HCEC 1CT (cell line): Measurements from ENCODE around the gene OR13F1.
"Not testable (repeated sequence)": the region's sequence is repeated elsewhere in the genome, so short reads cannot be mapped to it uniquely, and the experiment has no call there.

Source experiments
- DNase-seq: peaks from one replicate; pipeline ENCODE4 v3.0.0-alpha.2; 2017

OR13F1 gene

GRCh38 chr9:104503963-104504362, at the start of gene OR13F1:
Gene OR13F1, plus strand, starts transcription at chr9:104504263. Its CDS starts 0 bp downstream, at chr9:104504263.
- DNase-seq, result no peak

DNA sequence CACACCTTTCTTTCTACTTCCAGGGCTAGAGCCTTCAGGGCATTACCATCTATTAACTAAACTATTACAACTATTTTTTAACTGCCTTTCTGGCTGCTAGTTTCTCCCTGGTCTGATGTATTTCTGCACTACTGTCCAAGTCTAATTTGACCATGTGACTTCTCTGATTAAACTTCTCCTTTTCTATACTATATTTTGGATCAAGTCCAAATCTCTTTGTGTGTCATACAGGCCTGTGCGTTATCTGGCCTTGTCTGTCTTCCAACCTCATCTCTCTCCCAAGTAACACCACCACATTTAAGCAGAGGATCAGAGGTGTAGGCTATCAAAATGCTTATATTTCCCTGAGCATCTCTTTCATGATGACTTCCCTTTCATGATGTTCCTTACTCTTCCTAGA, 47.2 kb upstream of the OR13F1 start:
- no peak for DNase-seq

- DNase-seq, result no peak
Measured at GRCh38 chr9:104463864-104464263, 40.2 kb upstream of the OR13F1 start.

DNA sequence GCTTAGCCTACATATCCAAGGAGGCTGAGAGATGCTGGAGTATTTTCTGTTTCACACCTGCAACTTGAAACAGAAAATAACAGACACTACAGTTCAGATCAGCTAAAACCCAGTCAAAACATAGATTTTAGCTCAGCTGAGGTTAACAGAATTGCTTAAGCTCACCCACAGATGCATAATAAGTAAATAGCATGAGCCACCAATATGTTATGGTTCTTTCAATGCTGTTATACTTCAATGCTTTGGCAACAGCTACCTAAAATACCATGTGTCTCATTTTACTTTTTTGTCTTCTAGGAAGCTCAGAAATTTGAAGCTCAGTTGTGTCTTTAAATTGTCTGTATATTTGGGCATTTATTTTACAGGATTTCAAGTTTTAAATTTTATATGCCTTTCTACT, 35.8 kb upstream of the OR13F1 start:
- no peak for DNase-seq

DNA sequence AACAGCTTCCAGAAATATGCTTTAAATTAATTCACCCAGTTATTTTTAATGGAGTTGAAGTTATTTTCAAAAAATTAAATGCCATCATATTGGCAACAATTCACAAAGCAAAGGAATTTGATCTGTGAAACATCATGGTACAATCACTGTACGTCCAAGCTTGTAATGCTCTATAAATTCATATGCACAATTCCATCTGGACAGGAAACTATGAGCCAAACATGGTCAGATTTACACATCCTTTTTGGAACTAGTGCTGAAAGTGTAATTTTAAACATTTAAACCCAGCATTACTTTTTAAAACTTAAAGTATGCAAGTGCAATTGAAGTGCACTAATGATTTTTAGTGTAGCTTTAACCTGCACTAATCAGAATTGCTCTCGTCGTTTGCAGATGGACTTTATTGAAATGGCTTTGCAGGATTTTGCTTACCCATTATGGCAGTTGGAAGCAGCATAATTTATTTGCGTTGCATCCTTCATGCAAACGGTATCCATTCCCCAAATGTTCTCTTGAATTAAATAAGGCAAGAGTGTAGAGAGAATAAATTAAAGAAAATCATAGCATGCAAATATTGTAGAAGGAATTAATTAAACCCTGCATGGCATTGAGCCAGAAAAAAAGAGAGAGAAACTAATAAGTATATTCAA, 21.0 kb upstream of the OR13F1 start:
- no peak for DNase-seq

DNA sequence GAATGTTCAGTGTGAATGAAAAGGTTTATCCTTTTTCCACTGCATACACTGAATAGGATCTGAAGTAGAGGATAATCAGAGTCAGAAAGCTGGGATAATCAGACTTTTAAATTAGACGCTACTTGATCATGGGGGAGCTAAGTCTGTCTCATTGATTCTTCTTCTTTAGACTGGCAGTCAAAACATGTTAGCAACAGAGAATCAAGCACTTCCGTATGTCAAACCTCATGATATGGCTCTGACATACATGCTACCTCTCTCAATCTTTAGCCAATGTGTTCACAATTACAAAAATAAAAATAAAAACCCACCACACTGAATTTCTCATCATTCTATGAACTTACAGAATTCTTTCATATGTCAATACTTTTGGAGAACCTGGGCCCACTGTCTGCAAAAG, 19.0 kb upstream of the OR13F1 start:
- no peak for DNase-seq

DNA sequence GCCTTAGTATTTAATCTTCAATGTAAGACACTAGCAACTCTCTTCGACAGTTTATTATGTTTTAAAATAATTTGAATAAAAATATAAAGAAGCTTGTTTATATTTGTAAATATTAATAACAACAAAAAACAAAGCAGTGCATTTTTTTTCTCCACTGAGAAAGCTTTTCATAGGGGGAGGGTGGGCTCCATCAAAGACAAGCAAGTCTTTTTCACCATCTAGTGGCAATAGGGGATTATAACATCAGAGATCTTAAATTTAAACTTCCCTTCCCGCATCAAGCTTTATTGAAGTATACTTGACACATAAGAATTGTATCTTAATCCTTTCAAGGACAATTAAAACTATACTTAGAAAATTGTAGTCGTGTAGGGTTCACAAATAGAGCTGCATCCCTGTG, 9.3 kb upstream of the OR13F1 start:
- peak; percentile 17 for DNase-seq

GRCh38 chr9:104503440-104503839, 623 bp upstream of the OR13F1 start:
- DNase-seq, result no peak

DNA sequence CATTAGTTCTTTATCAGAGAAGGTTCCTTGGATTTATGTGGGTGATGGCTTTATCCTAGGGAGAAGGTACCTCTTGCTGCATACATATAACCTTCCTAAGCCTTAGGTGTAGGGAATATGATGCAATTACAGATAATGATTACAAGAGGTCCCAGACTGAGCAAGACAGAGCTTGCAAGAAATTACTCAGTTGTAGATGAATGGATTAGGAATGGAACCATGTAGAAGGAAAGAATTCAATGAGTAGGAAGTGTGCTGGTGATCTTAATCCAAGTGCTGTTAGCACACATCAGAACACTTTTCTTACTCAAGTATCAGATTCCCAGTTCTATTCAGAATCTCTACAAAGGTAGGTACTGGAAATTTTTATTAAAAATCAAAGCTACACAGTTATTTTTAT, 2.5 kb downstream of the OR13F1 start:
- no peak for DNase-seq

DNA sequence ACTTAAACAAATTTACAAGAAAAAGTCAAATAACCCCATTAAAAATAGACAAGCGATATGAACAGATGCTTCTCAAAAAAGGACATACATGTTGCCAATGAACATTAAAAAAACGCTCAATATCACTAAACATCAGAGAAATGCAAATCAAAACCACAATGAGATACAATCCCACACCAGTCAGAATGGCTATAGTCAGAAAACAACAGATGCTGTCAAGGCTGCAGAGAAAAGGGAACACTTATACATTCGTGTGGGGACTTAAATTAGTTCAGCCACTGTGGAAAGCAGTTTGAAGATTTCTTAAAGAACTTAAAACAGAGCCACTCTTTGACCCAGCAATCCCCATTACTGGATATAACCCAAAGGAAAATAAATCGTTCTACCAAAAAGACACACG, 10.8 kb downstream of the OR13F1 start:
- DNase-seq, result no peak

GRCh38 chr9:104520241-104520640, 16.2 kb downstream of the OR13F1 start:
- not testable (repeated sequence) for DNase-seq

DNA sequence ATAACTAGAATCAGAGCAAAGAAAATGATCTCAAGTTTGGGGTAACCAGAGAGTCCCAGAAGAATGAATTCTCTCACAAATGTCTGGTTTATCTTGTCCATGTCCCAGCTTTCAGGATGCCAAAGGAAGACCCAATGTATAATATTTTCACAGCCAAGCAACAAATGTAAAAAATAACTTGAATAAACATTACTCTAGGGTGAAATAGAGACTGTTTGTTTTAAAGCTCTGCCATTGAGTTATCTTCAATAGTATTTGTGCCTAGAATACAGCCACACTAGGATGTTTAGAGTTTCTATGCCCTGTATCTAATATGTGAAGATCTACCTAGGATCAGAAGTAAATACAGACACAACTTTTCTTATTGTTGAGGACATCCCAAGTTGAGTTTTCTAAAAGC, 23.0 kb downstream of the OR13F1 start, which contains the start of gene OR13C4:
TSS of gene OR13C4 (minus strand) at position 101 of the 400 bp plus-strand sequence. CDS start at position 101, 0 bp downstream.
- no peak for DNase-seq

DNA sequence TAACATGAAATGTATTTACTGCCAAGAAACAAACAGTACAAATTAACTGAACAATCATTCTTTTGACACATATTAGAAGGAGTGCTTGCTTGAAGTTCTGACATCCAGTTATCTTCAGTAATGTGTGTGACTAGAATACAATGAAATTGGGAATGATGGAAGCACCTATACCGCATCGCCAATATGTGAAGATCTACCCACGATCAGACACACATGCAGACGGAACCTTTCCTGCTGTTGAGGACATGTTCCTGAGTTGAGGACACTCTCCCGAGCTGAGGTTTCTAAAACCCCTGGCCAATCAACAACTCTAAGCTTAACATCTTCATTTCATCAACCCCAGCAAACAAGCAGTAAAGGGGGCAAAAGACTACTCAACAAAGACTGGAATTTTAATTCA, 32.7 kb downstream of the OR13F1 start, which contains the start of gene OR13C3:
TSS of gene OR13C3 (minus strand) at position 101 of the 400 bp plus-strand sequence. CDS start 133 bp downstream, outside the sequence.
- DNase-seq, result no peak

GRCh38 chr9:104539275-104539674, 35.2 kb downstream of the OR13F1 start:
- no peak for DNase-seq

- no peak for DNase-seq
Measured at GRCh38 chr9:104544644-104545043, 40.6 kb downstream of the OR13F1 start.

GRCh38 chr9:104553261-104553660, 49.2 kb downstream of the OR13F1 start:
- DNase-seq, result peak; percentile 39
